Germinal center (tissue), 1 donor: ENCODE measurements around the gene CLSTN1.
"Not testable (repeated sequence)": the region's sequence is repeated elsewhere in the genome, so short reads cannot be mapped to it uniquely, and the experiment has no call there.

Experiments
- DNase-seq: peaks from one replicate; pipeline ENCODE4 v3.0.0; 2012; ENCODE audit warnings: mixed read lengths, low spot score

CLSTN1 gene

DNA sequence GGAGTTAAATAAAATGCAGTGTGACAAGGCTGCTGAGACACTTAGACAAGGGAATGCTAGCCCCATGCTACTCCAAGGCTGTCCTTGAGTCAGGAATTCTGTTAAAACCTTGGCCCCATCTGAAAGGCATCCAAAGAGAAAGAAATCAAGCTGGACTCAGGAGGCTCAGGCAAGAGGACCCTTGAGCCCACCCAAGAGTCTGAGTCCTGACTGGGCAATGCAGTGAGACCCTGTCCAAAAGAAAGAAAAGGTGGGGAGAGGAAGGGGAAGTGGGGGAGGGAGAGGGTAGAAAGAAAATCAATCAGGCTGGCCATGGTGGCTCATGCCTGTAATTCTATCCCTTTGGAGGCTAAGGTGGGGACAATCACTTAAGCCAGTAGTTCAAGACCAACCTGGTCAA, 26.7 kb downstream of the CLSTN1 start:
- no peak for DNase-seq

GRCh38 chr1:9794081-9794480, 29.7 kb downstream of the CLSTN1 start:
- DNase-seq, result no peak

DNA sequence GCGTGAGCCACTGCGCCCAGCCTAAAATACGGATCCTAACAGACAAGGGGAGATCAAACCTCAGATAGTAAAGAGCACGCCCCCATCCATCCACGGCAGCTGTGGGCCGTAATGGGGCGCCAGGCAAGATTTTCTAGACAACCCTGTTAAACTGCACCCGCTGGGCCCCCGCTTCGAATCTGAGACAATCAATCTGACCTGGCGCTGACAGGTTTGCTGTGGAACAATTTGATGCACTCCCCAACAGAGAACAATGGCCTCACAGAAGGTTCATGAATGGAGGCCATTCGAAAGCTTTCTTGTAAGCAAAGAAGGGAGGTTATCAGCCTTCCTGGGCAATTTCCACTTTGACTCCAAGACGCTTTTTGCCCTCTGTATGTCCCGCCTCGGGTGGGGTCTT, 30.5 kb downstream of the CLSTN1 start:
- DNase-seq, result no peak

- no peak for DNase-seq
Measured at GRCh38 chr1:9792156-9793042, 31.4 kb downstream of the CLSTN1 start.

- DNase-seq, result not testable (repeated sequence)
Measured at GRCh38 chr1:9789700-9790099, 34.1 kb downstream of the CLSTN1 start.

DNA sequence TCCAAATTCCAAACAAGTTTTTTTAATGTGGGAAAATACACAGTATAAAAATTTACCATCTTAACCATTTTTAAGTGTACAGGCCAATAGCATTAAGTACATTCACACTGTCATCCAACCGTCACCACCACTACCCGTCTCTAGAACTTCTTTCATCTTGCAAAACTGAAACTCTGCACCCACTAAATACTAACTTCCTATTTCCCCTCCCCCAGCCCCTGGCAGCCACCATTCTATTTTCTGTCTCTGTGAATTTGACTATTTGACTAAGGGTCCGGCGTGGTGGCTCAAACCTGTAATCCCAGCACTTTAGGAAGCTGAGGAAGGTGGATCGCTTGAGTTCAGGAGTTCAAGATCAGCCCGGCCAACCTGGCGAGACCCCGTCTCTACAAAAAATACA, 36.1 kb downstream of the CLSTN1 start:
- peak; percentile 53 for DNase-seq

DNA sequence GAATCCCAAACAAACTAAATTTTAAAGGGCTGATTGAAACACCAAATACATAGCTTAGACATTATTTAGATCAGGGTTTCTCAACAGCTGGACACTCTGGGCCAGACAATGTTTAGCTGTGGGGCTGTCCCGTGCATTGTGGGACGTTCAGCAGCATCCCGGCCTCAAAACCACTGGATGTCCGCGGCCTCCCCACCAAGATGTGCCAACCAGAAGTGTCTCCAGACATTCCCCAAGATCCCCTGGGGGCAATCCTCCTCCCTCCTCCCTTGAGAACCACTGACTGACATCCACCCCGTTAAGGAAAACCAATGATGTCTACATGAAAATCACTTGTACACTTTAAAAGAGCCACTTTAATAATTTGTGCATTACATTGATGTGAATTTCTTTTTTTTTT, 38.4 kb downstream of the CLSTN1 start:
- no peak for DNase-seq

- peak; percentile 64 for DNase-seq
Measured at GRCh38 chr1:9784508-9785133, 39.1 kb downstream of the CLSTN1 start.

DNA sequence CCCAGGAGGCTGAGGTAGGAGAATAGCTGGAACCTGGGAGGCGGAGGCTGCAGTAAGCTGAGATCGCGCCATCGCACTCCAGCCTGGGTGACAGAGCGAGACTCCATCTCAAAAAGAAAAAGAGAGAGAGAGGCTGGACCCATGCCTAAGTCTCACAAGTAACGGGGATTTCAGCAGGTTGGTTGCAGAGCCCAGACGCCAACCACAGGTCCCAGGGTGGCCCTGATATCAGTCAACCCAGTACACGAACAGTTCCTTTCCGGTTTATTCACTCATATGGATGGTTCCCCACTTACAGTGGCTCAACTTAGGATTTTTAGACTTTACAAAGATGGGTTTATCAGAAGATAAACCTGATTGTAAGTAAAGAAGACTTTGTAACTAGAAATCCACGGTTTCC, 40.9 kb downstream of the CLSTN1 start:
- DNase-seq, result no peak

- no peak for DNase-seq
Measured at GRCh38 chr1:9782116-9782751, 41.5 kb downstream of the CLSTN1 start.

GRCh38 chr1:9780554-9781110, 43.1 kb downstream of the CLSTN1 start:
- no peak for DNase-seq

- no peak for DNase-seq
Measured at GRCh38 chr1:9778905-9779304, 44.9 kb downstream of the CLSTN1 start.

DNA sequence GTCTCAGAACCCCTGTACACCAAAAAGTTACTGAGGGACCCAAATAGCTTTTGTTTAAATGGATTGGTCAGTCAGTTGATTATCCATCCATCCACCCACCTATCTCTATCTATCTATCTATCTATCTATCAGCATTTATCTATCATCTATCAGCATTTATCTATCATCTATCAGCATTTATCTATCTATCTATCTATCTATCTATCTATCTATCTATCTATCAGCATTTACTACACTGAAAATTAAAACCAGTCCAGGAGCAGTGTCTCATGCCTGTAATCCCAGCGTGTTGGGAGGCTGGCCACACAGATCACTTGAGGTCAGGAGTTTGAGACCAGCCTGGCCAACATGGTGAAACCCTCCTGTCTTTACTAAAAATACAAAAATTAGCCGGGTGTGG, 47.1 kb downstream of the CLSTN1 start:
- no peak for DNase-seq

DNA sequence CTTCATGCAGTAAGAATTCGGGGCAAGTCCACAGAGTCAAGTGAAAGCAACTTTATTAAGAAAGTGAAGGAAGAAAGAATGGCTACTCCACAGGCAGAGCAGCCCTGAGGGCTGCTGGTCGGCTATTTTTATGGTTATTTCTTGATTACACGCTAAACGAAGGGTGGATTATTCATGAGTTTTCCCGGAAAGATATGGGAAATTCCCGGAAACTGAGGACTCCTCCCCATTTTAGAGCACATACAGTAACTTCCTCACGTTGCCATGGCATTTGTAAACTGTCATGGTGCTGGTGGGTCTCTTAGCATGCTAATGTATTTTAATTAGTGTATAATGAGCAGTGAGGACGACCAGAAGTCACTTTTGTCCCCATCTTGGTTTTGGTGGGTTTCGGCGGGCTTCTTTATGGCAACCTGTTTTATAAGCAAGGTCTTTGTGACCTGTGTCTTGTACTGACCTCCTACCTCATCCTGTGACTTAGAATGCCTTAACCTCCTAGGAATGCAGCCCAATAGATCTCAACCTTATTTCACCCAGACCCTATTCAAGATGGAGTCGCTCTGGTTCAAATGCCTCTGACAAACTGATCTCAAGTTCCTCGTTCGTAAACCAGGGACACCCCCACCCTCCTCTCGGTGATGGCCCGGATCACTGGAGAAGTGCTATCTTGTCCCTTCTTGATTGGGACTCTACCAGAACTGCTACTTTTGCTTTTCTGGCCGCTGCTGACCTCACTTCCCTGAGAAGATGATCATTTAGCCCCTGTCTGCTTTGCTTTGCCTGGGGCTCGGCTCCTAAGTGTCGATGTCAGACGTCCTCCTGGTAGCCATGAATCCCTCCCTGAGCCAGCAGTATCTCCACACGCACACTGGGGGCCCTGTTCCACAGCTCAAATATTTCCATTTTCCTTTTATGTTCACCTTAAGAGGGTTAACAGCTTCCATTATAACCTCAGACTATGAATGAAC, 48.8 kb downstream of the CLSTN1 start:
- DNase-seq, result no peak

DNA sequence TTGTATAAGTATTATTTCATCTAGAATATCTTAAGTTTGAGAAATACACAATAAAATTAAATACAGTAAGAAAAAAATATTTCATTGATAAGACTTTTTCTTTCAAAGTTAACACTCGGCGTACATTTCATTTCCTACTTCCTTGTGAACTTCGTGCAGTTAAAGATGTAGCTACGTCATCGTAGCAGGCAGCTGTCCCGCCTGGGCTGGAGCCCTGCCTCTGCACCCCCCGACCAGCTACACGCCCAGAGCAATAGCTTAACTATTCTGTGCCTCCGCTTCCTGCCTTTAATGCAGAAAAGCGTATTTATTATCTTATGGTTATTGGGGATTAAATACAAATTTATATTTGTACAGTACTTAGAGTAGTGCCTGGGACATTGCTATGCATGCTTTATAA, 53.5 kb downstream of the CLSTN1 start:
- no peak for DNase-seq

DNA sequence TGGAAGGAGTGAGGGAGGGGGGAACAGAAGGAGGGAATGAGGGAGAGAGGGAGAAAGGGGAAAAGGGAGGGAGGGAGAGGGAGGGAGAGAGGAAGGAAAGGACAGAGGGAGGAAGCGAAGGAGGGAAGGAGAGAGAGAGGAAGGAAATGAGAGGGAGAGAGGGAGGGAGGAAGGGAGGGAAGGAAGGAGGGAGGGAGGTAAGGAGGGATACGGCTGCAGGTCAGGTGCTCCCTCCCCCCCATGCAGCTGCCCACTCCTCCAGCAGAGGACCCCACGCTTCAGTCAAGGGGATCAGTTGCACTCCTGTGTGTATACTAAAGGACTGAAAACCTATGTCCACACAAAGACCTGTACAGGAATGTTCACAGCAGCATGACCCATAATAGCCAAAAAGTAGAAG, 54.8 kb downstream of the CLSTN1 start:
- DNase-seq, result no peak

DNA sequence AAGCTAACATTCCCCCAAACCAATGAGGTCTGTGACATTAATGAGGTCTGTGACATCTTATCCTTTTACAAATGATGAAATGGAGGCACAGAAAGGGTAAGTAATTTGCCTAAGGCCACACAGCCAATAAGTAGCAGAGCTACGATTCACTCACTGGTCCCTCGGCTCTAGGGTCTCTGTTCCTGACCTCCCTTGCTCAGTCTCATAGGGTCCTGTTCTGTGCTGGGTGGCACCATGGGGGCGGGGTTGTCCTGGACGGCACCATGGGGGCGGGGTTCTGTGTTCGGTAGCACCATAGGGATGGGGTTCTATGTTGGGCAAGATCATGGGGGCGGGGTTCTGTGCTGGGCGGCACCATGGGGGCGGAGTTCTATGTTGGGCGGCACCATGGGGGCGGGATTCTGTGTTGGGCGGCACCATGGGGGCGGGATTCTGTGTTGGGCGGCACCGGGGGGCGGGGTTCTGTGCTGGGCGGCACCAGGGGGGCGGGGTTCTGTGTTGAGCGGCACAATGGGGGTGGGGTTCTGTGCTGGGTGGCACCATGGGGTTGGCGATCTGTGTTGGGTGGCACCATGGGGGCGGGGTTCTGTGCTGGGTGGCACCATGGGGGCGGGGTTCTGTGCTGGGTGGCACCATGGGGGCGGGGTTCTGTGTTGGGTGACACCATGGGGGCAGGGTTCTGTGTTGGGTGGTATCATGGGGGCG, 55.6 kb downstream of the CLSTN1 start:
- DNase-seq, result no peak

- no peak for DNase-seq
Measured at GRCh38 chr1:9766759-9767442, 56.9 kb downstream of the CLSTN1 start.

DNA sequence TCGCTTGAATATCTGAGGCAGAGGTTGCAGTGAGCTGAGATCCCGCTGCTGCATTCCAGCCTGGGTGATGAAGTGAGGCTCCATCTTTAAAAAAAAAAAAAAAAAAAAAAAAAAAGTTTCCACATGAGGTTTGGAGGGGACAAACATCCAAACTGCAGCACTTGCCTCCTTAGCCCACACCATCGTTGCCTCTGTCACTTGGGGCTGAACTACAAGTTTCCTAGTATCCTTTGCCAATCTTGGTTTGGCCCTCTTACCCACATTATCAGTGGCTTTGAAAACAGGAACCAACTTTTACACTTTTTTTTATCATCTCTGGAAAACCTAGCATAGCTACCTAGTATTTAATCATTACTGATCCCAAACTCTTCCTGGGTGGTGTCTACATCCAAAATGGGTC, 59.2 kb downstream of the CLSTN1 start:
- no peak for DNase-seq

DNA sequence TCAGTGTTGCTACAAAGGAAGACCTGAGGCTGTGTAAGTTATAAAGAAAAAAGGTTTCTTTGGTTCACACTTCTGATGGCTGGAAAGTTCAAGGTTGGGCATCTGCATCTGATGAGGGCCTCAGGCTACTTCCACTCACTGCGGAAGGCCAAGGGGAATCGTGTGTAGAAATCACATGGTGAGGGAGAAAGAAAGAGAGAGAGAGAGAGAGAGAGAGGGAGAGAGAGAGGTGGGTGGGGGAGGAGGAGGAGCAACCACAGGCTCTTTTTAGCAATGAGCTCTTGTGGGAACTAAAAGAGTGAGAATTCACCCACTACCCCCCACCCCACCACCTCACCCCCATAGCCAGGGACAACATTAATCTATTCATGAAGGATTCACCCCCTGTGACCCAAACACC, 59.9 kb downstream of the CLSTN1 start:
- DNase-seq, result no peak
